K562 (cell line): Measurements from ENCODE around the gene VSIG2. TPM values are rescaled to one million over a fixed set of nuclear protein-coding genes. Genes with fewer than 3 reads are reported as not detected.

ENCODE experiments used
- ATAC-seq: fragments of 200-7000 bp; cut with Tn5 transposase; 3 replicates; pipeline ENCODE4 v1.9.1; 2020; ENCODE audit warnings: moderate library complexity
- BruUV-seq: library from RNA; stranded (reverse); fragments of 400-500 nt; replicated peaks from 2 replicates; lab custom pipeline; 2021; lab: Mats Ljungman, UMichigan
- CTCF ChIA-PET: fragments of 300-600 bp; formaldehyde crosslinking; extraction: SDS; loops from one replicate; lab custom pipeline; 2021; ENCODE audit warnings: low intra/inter-chr PET ratio; lab: Yijun Ruan, JAX
- POLR2A ChIA-PET: fragments of 300-600, 350-650 bp; sonication (Branson Sonifier 250); formaldehyde crosslinking; extraction: SDS; loops from one replicate; lab custom pipeline; 2021; ENCODE audit warnings: antibody characterized with exemption, inconsistent platforms; lab: Yijun Ruan, JAX
- DNase-seq, 4 experiments: peaks; one replicate each; pipeline versions ENCODE4 v3.0.0 to v3.0.0-alpha.2; 2011 to 2018; ENCODE audit warnings: low spot score in 3 of 4, mixed read lengths in 3 of 4; ENCODE audit errors: extremely low read depth in 1 of 4
- FAIRE-seq: peaks from 2 replicates; lab custom pipeline; 2011; peaks lifted over from hg19 to GRCh38; lab: Jason Lieb, UNC
- H2AFZ ChIP-seq: 2 replicates; pipeline ENCODE4 v1.6.0; 2011; ENCODE audit warnings: low read depth, low read length, control low read depth, inconsistent platforms
- H3K27ac ChIP-seq: fragments of 200-600 bp; 3 replicates; pipeline ENCODE4 v1.8.0; 2011; ENCODE audit warnings: low read depth, mild to moderate bottlenecking, control low read depth, inconsistent platforms, low read length, moderate library complexity, mixed read lengths; ENCODE audit errors: extremely low read depth
- H3K27me3 ChIP-seq, 2 experiments: fragments of 300-600 bp in 1 of 2; 2 replicates in 1 of 2; 3 replicates in 1 of 2; pipeline versions ENCODE4 v1.6.0 to v1.8.0; 2011; ENCODE audit warnings: inconsistent platforms in 2 of 2, low read length in 2 of 2, mild to moderate bottlenecking in 1 of 2, mixed read lengths in 1 of 2, moderate library complexity in 1 of 2; ENCODE audit not compliant: control insufficient read depth in 2 of 2, insufficient read depth in 2 of 2
- H3K36me3 ChIP-seq: fragments of 300-600 bp; 3 replicates; pipeline ENCODE4 v1.8.0; 2011; ENCODE audit warnings: mild to moderate bottlenecking, low read length, inconsistent platforms; ENCODE audit not compliant: control insufficient read depth, insufficient read depth
- H3K4me1 ChIP-seq, 2 experiments: fragments of 200-600 bp in 1 of 2; replicated peaks in 1 of 2; 2 replicates in 1 of 2; 3 replicates in 1 of 2; pipeline versions ENCODE4 v1.5.1 to v1.8.0; 2011; ENCODE audit warnings: inconsistent platforms in 2 of 2, low read length in 2 of 2, mild to moderate bottlenecking in 1 of 2, mixed read lengths in 1 of 2, moderate library complexity in 1 of 2; ENCODE audit not compliant: control insufficient read depth in 2 of 2, insufficient read depth in 2 of 2
- H3K4me2 ChIP-seq: 2 replicates; pipeline ENCODE4 v1.6.1; 2011; ENCODE audit warnings: low read length, control low read depth, inconsistent platforms, mixed read lengths; ENCODE audit not compliant: insufficient read depth
- H3K4me3 ChIP-seq: fragments of 200-600 bp; sonication (generic), shearing (Covaris generic); 2 replicates; pipeline ENCODE4 v1.5.1; 2016; ENCODE audit warnings: control low read depth, inconsistent platforms
- H3K79me2 ChIP-seq: fragments of 200-600 bp; 3 replicates; pipeline ENCODE4 v1.8.0; 2011; ENCODE audit warnings: low read length, inconsistent platforms; ENCODE audit not compliant: control insufficient read depth, insufficient read depth
- H3K9ac ChIP-seq, 2 experiments: 2 replicates each; pipeline versions ENCODE4 v1.6.0 to v1.6.1; 2011; ENCODE audit warnings: low read depth in 2 of 2, low read length in 2 of 2, control low read depth in 1 of 2, inconsistent platforms in 1 of 2, mild to moderate bottlenecking in 1 of 2, mixed read lengths in 1 of 2; ENCODE audit not compliant: insufficient read depth in 1 of 2
- H3K9me1 ChIP-seq: one replicate; pipeline ENCODE4 v1.6.0; 2011; ENCODE audit warnings: inconsistent platforms, mild to moderate bottlenecking, low read length, moderate library complexity; ENCODE audit not compliant: control insufficient read depth, insufficient read depth
- H3K9me3 ChIP-seq: replicated peaks from 2 replicates; pipeline ENCODE4 v1.5.1; 2011; ENCODE audit warnings: low read depth, low read length, inconsistent platforms; ENCODE audit not compliant: control insufficient read depth, insufficient read depth
- H4K20me1 ChIP-seq: replicated peaks from 2 replicates; pipeline ENCODE4 v1.6.1; 2011; ENCODE audit warnings: low read length, inconsistent platforms, mixed read lengths; ENCODE audit not compliant: control insufficient read depth, insufficient read depth
- CEBPB ChIP-seq: fragments of 450-650 bp; IDR thresholded peaks from 2 replicates; pipeline ENCODE4 v1.6.1; 2016; ENCODE audit warnings: missing genetic modification characterization, missing compliant biosample characterization
- ETV5 ChIP-seq: sonication (generic); formaldehyde crosslinking; IDR thresholded peaks from 2 replicates; pipeline ENCODE4 v1.4.0; 2020; ENCODE audit warnings: low read depth, mild to moderate bottlenecking, missing genetic modification reagents
- GABPA ChIP-seq: fragments of 200-800 bp; sonication (Bioruptor generic); conservative IDR thresholded peaks from 2 replicates; pipeline ENCODE4 v1.6.1; 2016; ENCODE audit warnings: low read depth, missing genetic modification characterization, missing compliant biosample characterization
- GABPB2 ChIP-seq: fragments of 250-450 bp; sonication (Bioruptor Pico); conservative IDR thresholded peaks from 2 replicates; pipeline ENCODE4 v1.5.1; 2021; ENCODE audit warnings: mild to moderate bottlenecking
- GATAD2A ChIP-seq: fragments of 450-650 bp; IDR thresholded peaks from 2 replicates; pipeline ENCODE4 v1.6.1; 2017
- HDAC2 ChIP-seq: fragments of 450-650 bp; IDR thresholded peaks from 2 replicates; pipeline ENCODE4 v1.6.1; 2016; ENCODE audit warnings: mild to moderate bottlenecking
- PKNOX1 ChIP-seq: fragments of 450-650 bp; IDR thresholded peaks from 2 replicates; pipeline ENCODE4 v1.6.1; 2016
- U2AF1 ChIP-seq: fragments of 200-400 bp; formaldehyde crosslinking; optimal IDR thresholded peaks from 2 replicates; pipeline ENCODE3; 2017; ENCODE audit warnings: mild to moderate bottlenecking, low read depth, low read length, moderate library complexity
- ZNF184 ChIP-seq: sonication (generic); formaldehyde crosslinking; IDR thresholded peaks from 2 replicates; pipeline ENCODE4 v1.5.0; 2020; ENCODE audit warnings: missing genetic modification reagents
- ZNF239 ChIP-seq: fragments of 250-450 bp; sonication (Bioruptor Pico); IDR thresholded peaks from 2 replicates; pipeline ENCODE4 v1.4.0; 2020; ENCODE audit warnings: mild to moderate bottlenecking
- ZNF280B ChIP-seq: fragments of 250-450 bp; sonication (Bioruptor Pico); IDR thresholded peaks from 2 replicates; pipeline ENCODE4 v1.5.1; 2021; ENCODE audit warnings: mild to moderate bottlenecking
- ZSCAN32 ChIP-seq: fragments of 450-650 bp; formaldehyde crosslinking; IDR thresholded peaks from 2 replicates; pipeline ENCODE4 v1.4.0; 2020; ENCODE audit warnings: mild to moderate bottlenecking, moderate library complexity
- WGBS: fragments of 100-300 bp; shearing (Covaris generic); methylation state at CpG from one replicate; pipeline ENCODE4 v1.1.6; 2016; ENCODE audit warnings: low coverage, mixed read lengths; ENCODE audit not compliant: insufficient coverage; ENCODE audit errors: missing lambda C conversion rate; 5-methylcytosine and 5-hydroxymethylcytosine counted together
- in situ Hi-C: fragments of 300-500 bp; cut with MboI; formaldehyde crosslinking; loops from 4 replicates; pipeline ENCODE4 v1.15.0; 2018; ENCODE audit warnings: inconsistent platforms, mixed read lengths
- intact Hi-C: fragments of 100-400 bp; cut with micrococcal nuclease; formaldehyde crosslinking; loops from 2 replicates; pipeline ENCODE4 v1.14.2; 2022
- polyA plus RNA-seq, 8 experiments: library from polyadenylated mRNA; depleted of rRNA in 4 of 8; stranded (reverse) in 5 of 8; unstranded in 3 of 8; fragments of >200 nt; fragmentation: Nextera tagmentation in 2 of 8; fragmentation: Illumina TruSeq in 1 of 8; extraction: Ambion mirVana in 2 of 8; extraction: Trizol in 1 of 8; gene quantifications; 2 replicates each; pipeline versions ENCODE4 v1.2.1 to v1.2.3, GENCODE V29; 2011 to 2014; ENCODE audit warnings: inconsistent platforms in 1 of 8, missing spikeins in 1 of 8
- total RNA-seq, 7 experiments: library from RNA; depleted of rRNA in 6 of 7; stranded (reverse); fragments of >200 nt in 6 of 7; fragmentation: Illumina TruSeq in 2 of 7; extraction: Trizol in 2 of 7; gene quantifications; 2 replicates each; pipeline versions ENCODE4 v1.2.1 to v1.2.3, GENCODE V29; 2011 to 2021; ENCODE audit warnings: low replicate concordance in 1 of 7
- TF ChIP-seq, protein P1 (sequence below): fragments of 450-650 bp; IDR thresholded peaks from 2 replicates; pipeline ENCODE4 v1.7.0; 2016; ENCODE audit warnings: borderline replicate concordance
- TF ChIP-seq, protein P2 (sequence below): sonication (generic); formaldehyde crosslinking; IDR thresholded peaks from 2 replicates; pipeline ENCODE4 v1.5.0; 2020; ENCODE audit warnings: missing genetic modification reagents
- TF ChIP-seq, protein P3 (sequence below): sonication (generic); formaldehyde crosslinking; IDR thresholded peaks from 2 replicates; pipeline ENCODE4 v1.8.1; 2022; ENCODE audit warnings: missing genetic modification reagents
- TF ChIP-seq, protein P4 (sequence below): fragments of 250-450 bp; sonication (Bioruptor Pico); IDR thresholded peaks from 2 replicates; pipeline ENCODE4 v1.8.0; 2022; ENCODE audit warnings: moderate library complexity, mild to moderate bottlenecking, inconsistent platforms

The VSIG2 gene
- total and polyA plus RNA-seq, 9 of the 15 experiments (the other 6 are each of a cell fraction or from before 2014, with no cell fraction given), result not detected

GRCh38 chr11:124760806-124761205 is 8.8 kb upstream of the VSIG2 start (continued):
- TF ChIP-seq, protein P1, sequence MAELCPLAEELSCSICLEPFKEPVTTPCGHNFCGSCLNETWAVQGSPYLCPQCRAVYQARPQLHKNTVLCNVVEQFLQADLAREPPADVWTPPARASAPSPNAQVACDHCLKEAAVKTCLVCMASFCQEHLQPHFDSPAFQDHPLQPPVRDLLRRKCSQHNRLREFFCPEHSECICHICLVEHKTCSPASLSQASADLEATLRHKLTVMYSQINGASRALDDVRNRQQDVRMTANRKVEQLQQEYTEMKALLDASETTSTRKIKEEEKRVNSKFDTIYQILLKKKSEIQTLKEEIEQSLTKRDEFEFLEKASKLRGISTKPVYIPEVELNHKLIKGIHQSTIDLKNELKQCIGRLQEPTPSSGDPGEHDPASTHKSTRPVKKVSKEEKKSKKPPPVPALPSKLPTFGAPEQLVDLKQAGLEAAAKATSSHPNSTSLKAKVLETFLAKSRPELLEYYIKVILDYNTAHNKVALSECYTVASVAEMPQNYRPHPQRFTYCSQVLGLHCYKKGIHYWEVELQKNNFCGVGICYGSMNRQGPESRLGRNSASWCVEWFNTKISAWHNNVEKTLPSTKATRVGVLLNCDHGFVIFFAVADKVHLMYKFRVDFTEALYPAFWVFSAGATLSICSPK, result no peak
- no peak for TF ChIP-seq ZNF280B
- no peak for TF ChIP-seq ZNF184
- no peak for TF ChIP-seq GABPB2 (CRISPR knock-in tag)
- TF ChIP-seq U2AF1, result no peak
- TF ChIP-seq, protein P2, sequence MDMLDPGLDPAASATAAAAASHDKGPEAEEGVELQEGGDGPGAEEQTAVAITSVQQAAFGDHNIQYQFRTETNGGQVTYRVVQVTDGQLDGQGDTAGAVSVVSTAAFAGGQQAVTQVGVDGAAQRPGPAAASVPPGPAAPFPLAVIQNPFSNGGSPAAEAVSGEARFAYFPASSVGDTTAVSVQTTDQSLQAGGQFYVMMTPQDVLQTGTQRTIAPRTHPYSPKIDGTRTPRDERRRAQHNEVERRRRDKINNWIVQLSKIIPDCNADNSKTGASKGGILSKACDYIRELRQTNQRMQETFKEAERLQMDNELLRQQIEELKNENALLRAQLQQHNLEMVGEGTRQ (CRISPR knock-in tag), result no peak

- no peaks in the 10 kb centered on the region for H3K79me2 ChIP-seq
- in situ Hi-C loops (loop anchor here (10.0 kb wide), 2 partner anchors 85 to 345 kb away; partner anchors contain the start of genes SIAE and SPA17), intact Hi-C loops (loop anchor here (10.0 kb wide), 1 partner anchor 345 kb away; no protein-coding TSS in a partner anchor)
- H3K27ac ChIP-seq, result no peak overlapping the region
- ATAC-seq, result no peak
- peaks cover 3 to 46% of the 10 kb centered on the region in 2 experiments; a peak in 4 of 5 replicates for H3K27me3 ChIP-seq
- POLR2A ChIA-PET, result interaction anchor here (0.6 to 0.8 kb wide), 2 partner anchors 67 to 553 kb away, joined by 3 read pairs; no protein-coding TSS in a partner anchor
- H3K4me2 ChIP-seq, result no peak overlapping the region
- CTCF ChIA-PET, result no interaction called here
- no peak overlapping the region for H3K9ac ChIP-seq
- no peak overlapping the region for H2AFZ ChIP-seq
- DNase-seq, result no peak
- FAIRE-seq, result no peak
- WGBS, result 39% methylated on average over 18 of the region's 25 CpGs
- no peaks in the 10 kb centered on the region for H3K9me3 ChIP-seq
- H4K20me1 ChIP-seq, result no peaks in the 10 kb centered on the region
- no peak overlapping the region for H3K4me3 ChIP-seq
- no peaks in the 10 kb centered on the region for H3K9me1 ChIP-seq
- no peaks in the 10 kb centered on the region for H3K36me3 ChIP-seq
- no TSS peak for BruUV-seq
- H3K4me1 ChIP-seq, result peaks cover 0 to 36% of the 10 kb centered on the region in 2 experiments; a peak in 4 of 5 replicates
- no peak for TF ChIP-seq ETV5
- TF ChIP-seq GABPA (tag), result no peak
- no peak for TF ChIP-seq CEBPB (tag)
- TF ChIP-seq ZNF239 (CRISPR knock-in tag), result no peak
- TF ChIP-seq HDAC2, result no peak
- TF ChIP-seq, protein P3, sequence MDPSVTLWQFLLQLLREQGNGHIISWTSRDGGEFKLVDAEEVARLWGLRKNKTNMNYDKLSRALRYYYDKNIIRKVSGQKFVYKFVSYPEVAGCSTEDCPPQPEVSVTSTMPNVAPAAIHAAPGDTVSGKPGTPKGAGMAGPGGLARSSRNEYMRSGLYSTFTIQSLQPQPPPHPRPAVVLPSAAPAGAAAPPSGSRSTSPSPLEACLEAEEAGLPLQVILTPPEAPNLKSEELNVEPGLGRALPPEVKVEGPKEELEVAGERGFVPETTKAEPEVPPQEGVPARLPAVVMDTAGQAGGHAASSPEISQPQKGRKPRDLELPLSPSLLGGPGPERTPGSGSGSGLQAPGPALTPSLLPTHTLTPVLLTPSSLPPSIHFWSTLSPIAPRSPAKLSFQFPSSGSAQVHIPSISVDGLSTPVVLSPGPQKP, result no peak
- TF ChIP-seq, protein P4, sequence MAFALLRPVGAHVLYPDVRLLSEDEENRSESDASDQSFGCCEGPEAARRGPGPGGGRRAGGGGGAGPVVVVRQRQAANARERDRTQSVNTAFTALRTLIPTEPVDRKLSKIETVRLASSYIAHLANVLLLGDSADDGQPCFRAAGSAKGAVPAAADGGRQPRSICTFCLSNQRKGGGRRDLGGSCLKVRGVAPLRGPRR, result no peak
- TF ChIP-seq ZSCAN32 (CRISPR knock-in tag), result no peak
- no peak for TF ChIP-seq GATAD2A
- no peak for TF ChIP-seq PKNOX1
Observed at GRCh38 chr11:124760205-124760652, 8.2 kb upstream of the VSIG2 start.
